ELF-1 (cell line): Measurements from ENCODE around the gene DCC.

Source experiments
- DNase-seq: peaks from one replicate; pipeline ENCODE4 v3.0.0-alpha.2; 2016; ENCODE audit warnings: low read depth, low spot score

Gene DCC

GRCh38 chr18:52422985-52423601 lies 83.1 kb downstream of the DCC start:
- no peak for DNase-seq

DNA sequence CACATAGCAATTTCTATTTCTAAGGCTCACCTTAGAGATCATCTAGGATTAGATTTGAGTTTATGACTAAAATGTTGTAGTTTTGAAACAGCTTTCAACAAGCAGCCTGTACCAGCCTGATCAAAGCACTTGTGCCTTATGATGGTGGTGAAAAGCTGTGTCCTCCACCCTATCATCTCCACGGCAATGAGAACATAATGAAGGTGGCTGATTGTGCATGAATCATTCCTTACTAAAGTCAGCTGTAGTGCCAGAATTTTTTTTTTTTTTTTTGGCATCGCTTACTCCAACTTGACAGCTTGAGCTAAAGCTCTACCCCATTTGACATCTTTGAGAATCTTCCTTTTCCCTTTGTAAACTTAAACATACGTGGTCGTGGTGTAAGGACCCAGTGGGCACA lies 86.0 kb downstream of the DCC start:
- DNase-seq = no peak

- DNase-seq = no peak
Measured at GRCh38 chr18:52426462-52426861, 86.5 kb downstream of the DCC start.

GRCh38 chr18:52427521-52428175 lies 87.7 kb downstream of the DCC start:
- no peak for DNase-seq

DNA sequence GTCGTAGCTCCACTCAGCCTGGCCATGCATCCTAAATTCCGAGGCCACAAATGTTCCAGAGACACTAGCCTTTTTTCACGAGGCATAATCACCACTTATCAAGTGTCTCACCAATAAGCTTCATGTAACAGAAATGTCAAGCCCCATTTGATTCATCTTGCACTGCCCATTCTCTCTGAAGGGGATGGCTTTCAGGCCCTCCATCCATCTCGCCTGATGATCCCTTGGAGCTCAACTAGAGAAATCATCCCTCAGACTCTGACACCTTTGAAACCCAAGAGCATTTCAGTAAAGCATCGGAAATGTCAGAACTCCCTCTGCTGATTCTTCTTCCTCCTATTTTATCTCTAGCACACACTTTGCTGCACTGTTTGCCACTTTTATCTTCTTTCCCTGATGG lies 91.7 kb downstream of the DCC start:
- DNase-seq = no peak

GRCh38 chr18:52433797-52434196 lies 93.8 kb downstream of the DCC start:
- no peak for DNase-seq

GRCh38 chr18:52435301-52435700 lies 95.3 kb downstream of the DCC start:
- peak; percentile 2 for DNase-seq

- no peak for DNase-seq
Measured at GRCh38 chr18:52437161-52437560, 97.2 kb downstream of the DCC start.

- no peak for DNase-seq
Measured at GRCh38 chr18:52439457-52439856, 99.5 kb downstream of the DCC start.

DNA sequence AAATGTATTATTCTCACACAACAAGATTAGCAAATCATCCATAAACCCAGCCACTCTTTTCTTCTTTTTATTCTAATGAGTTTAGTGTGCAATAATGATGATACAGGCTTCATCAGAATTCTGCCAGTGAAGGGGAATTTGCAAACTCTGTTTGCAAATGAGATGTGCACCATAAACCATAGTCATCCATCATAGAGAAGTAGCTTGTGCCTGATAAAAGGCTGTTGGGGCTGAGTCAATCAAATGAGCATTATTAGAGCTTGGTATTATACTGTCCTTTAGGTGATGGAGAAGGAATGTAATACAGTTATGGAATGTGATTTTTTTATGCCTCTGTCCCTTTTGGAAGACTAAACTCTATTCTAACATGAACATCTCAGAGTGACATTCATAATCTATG lies 101.8 kb downstream of the DCC start:
- no peak for DNase-seq

GRCh38 chr18:52442686-52443085 lies 102.7 kb downstream of the DCC start:
- no peak for DNase-seq

- DNase-seq = peak; percentile 3
Measured at GRCh38 chr18:52451256-52451655, 111.3 kb downstream of the DCC start.

- peak; percentile 3 for DNase-seq
Measured at GRCh38 chr18:52451851-52452250, 111.9 kb downstream of the DCC start.

GRCh38 chr18:52452427-52452826 lies 112.4 kb downstream of the DCC start:
- DNase-seq = no peak

- DNase-seq = no peak
Measured at GRCh38 chr18:52459890-52460289, 119.9 kb downstream of the DCC start.

DNA sequence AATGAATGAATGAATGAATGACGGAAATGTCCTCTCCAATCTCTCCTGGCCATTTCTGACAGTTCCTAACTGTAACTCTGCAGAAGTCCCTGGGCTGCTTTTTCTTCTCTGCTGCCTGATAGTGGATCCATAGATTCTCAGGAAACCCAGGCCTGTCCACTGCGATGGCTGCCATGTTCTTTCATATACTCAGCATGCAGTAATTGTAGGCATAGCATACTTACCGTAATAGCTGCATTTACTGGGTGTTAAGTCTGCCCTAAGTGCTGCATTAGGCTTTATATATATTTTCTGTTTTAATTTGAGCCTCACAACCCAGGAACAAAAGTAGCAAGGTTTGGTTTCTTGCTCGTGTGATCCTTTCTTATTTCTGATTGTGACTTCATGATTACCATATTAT lies 122.9 kb downstream of the DCC start:
- no peak for DNase-seq

GRCh38 chr18:52465391-52465790 lies 125.4 kb downstream of the DCC start:
- DNase-seq = peak; percentile 40

DNA sequence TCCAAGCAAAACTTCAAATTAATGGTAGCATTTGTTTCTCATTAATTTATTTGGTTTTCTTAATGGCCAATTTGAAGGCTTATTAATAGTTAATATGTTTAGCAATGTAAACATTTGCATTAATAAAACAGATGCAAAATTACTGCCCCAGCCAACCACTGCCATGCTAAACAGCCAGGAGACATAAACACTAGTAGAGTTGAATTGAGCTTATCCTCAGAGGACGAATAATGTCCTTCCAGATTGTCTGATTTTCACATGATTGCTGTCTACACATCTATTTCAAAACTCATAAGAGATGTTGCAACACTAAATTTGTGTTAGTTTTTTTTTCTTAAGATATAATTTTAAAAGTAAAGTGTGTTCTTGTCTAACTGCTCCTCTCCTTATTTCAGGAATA lies 128.5 kb downstream of the DCC start:
- DNase-seq = no peak

- DNase-seq = no peak
Measured at GRCh38 chr18:52475325-52475724, 135.3 kb downstream of the DCC start.

DNA sequence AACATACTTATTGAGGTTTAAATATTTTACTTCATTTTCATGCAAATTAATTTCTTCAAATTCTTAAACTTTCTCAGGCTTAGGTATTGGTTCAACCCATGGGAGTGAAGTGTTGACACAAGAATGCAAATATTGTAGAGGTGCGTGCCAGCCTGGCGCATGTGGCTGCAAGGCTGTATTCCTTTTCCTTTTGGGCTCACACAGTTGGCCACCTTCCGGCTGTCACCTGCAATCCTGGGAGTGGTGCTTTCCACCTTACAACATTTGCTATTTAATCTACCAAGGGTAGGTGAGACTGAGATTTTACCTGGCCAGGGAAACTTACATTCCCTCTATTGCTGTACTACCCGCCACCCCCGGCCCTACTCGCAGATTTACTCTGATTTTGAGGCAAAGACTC lies 141.1 kb downstream of the DCC start:
- no peak for DNase-seq

GRCh38 chr18:52484977-52485376 lies 145.0 kb downstream of the DCC start:
- DNase-seq = no peak

GRCh38 chr18:52486052-52486451 lies 146.1 kb downstream of the DCC start:
- DNase-seq = no peak

GRCh38 chr18:52489396-52490306 lies 149.7 kb downstream of the DCC start:
- no peak for DNase-seq
